HUES48 (cell line): ENCODE measurements around the gene INPP5A.

ENCODE experiments used
- H3K27ac ChIP-seq: one replicate; pipeline ENCODE4 v1.7.0; 2013; ENCODE audit warnings: low read depth, low read length, inconsistent platforms
- H3K27me3 ChIP-seq: 2 replicates; pipeline ENCODE4 v1.6.1; 2013; ENCODE audit warnings: mild to moderate bottlenecking, low read length; ENCODE audit not compliant: control insufficient read depth, insufficient read depth
- H3K36me3 ChIP-seq: 2 replicates; pipeline ENCODE4 v1.6.1; 2013; ENCODE audit warnings: low read length; ENCODE audit not compliant: control insufficient read depth, insufficient read depth
- H3K4me1 ChIP-seq: 2 replicates; pipeline ENCODE4 v1.6.1; 2013; ENCODE audit warnings: mild to moderate bottlenecking, low read length; ENCODE audit not compliant: control insufficient read depth, insufficient read depth
- H3K4me3 ChIP-seq: 2 replicates; pipeline ENCODE4 v1.5.1; 2013; ENCODE audit warnings: mild to moderate bottlenecking, low read depth, low read length
- H3K9ac ChIP-seq: 2 replicates; pipeline ENCODE4 v1.6.1; 2013; ENCODE audit warnings: mild to moderate bottlenecking, low read depth, low read length, moderate library complexity
- H3K9me3 ChIP-seq: 2 replicates; pipeline ENCODE4 v1.6.1; 2013; ENCODE audit warnings: low read length; ENCODE audit not compliant: control insufficient read depth, insufficient read depth

The INPP5A gene

DNA sequence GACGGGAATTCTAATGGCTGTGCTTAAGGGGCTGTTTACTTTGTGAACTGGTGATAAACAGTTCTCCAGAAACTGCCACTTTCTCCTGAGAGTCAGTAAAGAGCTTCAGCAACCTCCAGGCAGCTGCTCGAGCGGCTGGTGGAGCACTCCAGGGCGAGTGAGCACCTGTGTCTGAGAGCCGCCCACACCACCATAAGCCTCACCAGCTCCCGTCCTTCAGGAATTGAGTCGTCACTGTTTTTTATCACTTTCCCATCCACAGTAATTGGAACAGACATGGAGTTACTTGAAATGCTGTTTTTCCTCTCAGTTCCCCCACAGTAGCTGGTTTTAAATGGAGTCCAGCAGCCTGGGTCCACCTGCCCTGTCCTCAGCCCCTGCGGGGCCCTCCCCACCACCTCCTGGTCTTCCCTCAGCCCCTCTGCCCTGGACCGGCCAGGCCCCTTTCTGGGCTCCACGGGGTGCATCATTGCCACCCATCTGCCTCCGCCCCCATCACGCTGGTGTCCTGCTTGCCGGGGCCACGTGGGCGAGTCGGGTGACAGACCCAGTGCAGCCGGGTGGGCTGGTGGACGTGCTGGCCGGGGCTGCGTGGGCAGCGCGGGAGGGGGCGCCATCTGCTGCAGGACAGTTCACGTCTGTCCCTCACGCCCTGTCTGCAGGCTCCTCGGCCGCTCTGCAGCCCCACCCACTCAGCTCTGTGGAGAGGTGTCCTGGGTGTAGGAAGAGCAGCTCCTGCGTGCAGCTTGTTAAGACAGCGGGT lies 192.4 kb downstream of the INPP5A start:
- H3K27me3 ChIP-seq, result no peaks in the 10 kb centered on the region
- H3K9me3 ChIP-seq, result no peaks in the 10 kb centered on the region
- H3K27ac ChIP-seq, result no peak overlapping the region
- H3K9ac ChIP-seq, result no peak overlapping the region
- H3K36me3 ChIP-seq, result no peaks in the 10 kb centered on the region
- H3K4me1 ChIP-seq, result no peaks in the 10 kb centered on the region
- no peak overlapping the region for H3K4me3 ChIP-seq

DNA sequence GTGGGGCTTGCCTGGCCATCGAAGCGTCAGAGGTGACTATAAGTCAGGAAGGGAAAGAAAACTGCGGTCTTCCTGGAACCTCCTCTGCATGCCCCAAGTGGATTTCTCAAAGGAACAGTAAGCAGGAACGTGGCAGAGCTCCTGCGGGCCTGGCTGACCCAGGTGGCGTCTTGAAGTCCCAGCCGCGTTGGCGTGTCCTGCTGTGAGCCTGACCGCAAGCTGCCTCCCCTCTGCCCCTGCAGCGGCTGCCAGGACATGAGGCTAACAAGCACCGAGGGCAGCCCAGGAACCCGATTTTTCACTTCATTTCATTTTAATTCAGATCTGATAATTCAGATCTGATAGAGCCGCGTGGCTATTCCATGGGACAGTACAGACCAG lies 193.0 kb downstream of the INPP5A start:
- Histone ChIP-seq H3K27me3 (no peaks in the 10 kb centered on the region), H3K4me3 (no peak overlapping the region), H3K36me3 (no peaks in the 10 kb centered on the region), H3K9ac (no peak overlapping the region), H3K27ac (no peak overlapping the region), H3K9me3 (no peaks in the 10 kb centered on the region), H3K4me1 (no peaks in the 10 kb centered on the region)

DNA sequence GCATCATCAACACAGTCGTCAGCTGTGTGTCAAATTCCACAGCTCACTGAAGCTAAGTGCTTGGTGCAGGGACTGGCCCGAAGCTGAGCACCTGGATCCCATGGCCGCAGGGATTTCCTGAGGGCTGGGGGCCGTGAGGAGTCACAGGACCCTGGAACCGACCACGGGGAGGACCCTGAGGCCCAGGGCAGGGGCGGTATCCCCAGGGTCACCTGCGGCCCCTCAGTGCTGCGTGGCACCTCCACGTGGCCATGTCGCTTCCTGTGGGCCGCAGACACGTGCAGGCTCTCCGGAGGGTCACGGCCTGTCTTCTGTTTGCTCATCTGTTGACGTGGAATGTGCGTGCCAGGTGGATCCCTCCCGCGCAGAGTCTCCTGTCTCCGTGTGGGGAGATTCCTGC lies 194.9 kb downstream of the INPP5A start:
- Histone ChIP-seq H3K9me3 (no peaks in the 10 kb centered on the region), H3K27ac (no peak overlapping the region), H3K4me3 (no peak overlapping the region), H3K27me3 (no peaks in the 10 kb centered on the region), H3K36me3 (no peaks in the 10 kb centered on the region), H3K4me1 (no peaks in the 10 kb centered on the region), H3K9ac (no peak overlapping the region)

DNA sequence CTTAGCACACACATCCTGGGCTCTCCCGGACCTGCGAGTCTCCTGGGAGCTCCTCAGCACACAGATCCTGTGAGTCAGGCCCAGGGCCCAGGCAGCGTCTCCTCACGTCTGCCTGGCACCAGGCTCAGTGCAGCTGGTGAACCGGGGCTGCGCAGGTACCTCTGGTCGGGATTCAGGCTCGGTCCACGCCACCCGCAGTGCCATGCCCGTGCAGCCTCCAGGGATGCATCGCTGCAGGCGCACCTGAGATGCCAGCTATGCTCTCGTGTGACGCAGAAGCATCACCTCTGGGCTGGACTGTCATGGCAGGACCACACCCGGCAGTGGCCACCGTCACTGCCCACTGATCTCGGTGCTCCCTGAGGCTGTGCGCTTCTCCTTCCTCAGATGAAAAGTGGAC lies 196.3 kb downstream of the INPP5A start:
- H3K27me3 ChIP-seq, result no peaks in the 10 kb centered on the region
- H3K9ac ChIP-seq, result peak overlapping the region; percentile 5; the same call in 1 of the 2 replicates
- H3K4me1 ChIP-seq, result no peaks in the 10 kb centered on the region
- no peak overlapping the region for H3K27ac ChIP-seq
- no peaks in the 10 kb centered on the region for H3K9me3 ChIP-seq
- no peak overlapping the region for H3K4me3 ChIP-seq
- no peaks in the 10 kb centered on the region for H3K36me3 ChIP-seq

DNA sequence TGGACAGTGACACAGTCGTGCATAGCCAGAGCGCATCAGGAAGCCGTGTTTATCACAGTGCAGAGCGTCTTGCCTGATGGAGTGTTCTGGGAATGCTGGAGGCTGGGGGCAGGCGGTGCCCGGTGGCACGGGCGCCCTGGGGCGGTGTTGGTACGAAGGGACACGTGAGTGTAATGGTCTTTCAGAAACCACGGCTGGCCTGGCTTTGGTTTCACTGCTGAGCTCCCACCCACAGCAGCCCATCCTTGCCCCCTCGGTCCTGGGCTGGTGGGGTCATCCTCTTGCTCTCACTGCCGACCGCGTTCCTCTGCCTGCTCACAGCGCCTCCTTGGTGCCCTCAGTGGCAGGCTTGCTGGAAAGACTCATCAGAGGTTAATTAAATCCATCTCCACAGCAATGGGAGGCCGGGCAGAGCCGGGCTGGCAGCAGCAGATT lies 197.8 kb downstream of the INPP5A start:
- H3K27me3 ChIP-seq, result no peaks in the 10 kb centered on the region
- no peaks in the 10 kb centered on the region for H3K4me1 ChIP-seq
- no peak overlapping the region for H3K27ac ChIP-seq
- no peaks in the 10 kb centered on the region for H3K9me3 ChIP-seq
- H3K9ac ChIP-seq, result no peak overlapping the region
- no peak overlapping the region for H3K4me3 ChIP-seq
- no peaks in the 10 kb centered on the region for H3K36me3 ChIP-seq

GRCh38 chr10:132735923-132736391 lies 198.4 kb downstream of the INPP5A start:
- no peaks in the 10 kb centered on the region for H3K4me1 ChIP-seq
- H3K27me3 ChIP-seq, result no peaks in the 10 kb centered on the region
- no peaks in the 10 kb centered on the region for H3K9me3 ChIP-seq
- no peak overlapping the region for H3K4me3 ChIP-seq
- no peak overlapping the region for H3K27ac ChIP-seq
- H3K36me3 ChIP-seq, result no peaks in the 10 kb centered on the region
- no peak overlapping the region for H3K9ac ChIP-seq

- H3K4me1 ChIP-seq, result peaks cover 5% of the 10 kb centered on the region
- H3K9ac ChIP-seq, result no peak overlapping the region
Observed at GRCh38 chr10:132737390-132738048, 199.9 kb downstream of the INPP5A start.

GRCh38 chr10:132738454-132739224 lies 201.1 kb downstream of the INPP5A start:
- no peak overlapping the region for H3K9ac ChIP-seq
- H3K9me3 ChIP-seq, result no peaks in the 10 kb centered on the region
- no peaks in the 10 kb centered on the region for H3K27me3 ChIP-seq
- H3K36me3 ChIP-seq, result no peaks in the 10 kb centered on the region
- H3K27ac ChIP-seq, result no peak overlapping the region
- H3K4me3 ChIP-seq, result no peak overlapping the region
- H3K4me1 ChIP-seq, result peaks cover 10% of the 10 kb centered on the region

More at GRCh38 chr10:132737390-132738048, 199.9 kb downstream of the INPP5A start:
- H3K9me3 ChIP-seq, result no peaks in the 10 kb centered on the region
- H3K27me3 ChIP-seq, result no peaks in the 10 kb centered on the region
- no peaks in the 10 kb centered on the region for H3K36me3 ChIP-seq
- H3K27ac ChIP-seq, result no peak overlapping the region
- H3K4me3 ChIP-seq, result no peak overlapping the region

DNA sequence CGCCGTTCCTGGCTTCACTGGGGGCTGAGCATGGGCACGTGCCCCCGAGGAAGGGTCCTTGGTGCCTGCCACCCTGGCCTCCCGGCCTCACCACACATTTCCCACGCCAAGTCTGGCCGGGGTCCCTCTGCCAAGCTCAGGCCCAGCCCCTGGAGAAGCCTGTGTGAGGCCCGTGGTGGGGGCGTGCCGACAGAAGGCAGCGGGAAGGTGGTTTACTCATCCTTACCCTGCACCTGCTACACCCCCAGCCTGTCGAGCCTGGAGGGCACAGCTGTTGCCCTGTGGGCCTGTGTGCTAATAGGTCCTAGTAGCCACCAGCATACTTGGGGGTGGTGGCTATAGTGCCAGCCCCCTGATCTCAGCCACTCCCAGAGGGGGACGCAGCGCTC lies 201.6 kb downstream of the INPP5A start:
- H3K27ac ChIP-seq, result no peak overlapping the region
- no peaks in the 10 kb centered on the region for H3K9me3 ChIP-seq
- H3K27me3 ChIP-seq, result no peaks in the 10 kb centered on the region
- H3K36me3 ChIP-seq, result no peaks in the 10 kb centered on the region
- no peak overlapping the region for H3K9ac ChIP-seq
- peaks cover 10% of the 10 kb centered on the region for H3K4me1 ChIP-seq
- no peak overlapping the region for H3K4me3 ChIP-seq

- no peaks in the 10 kb centered on the region for H3K9me3 ChIP-seq
- no peaks in the 10 kb centered on the region for H3K27me3 ChIP-seq
- no peak overlapping the region for H3K9ac ChIP-seq
- H3K4me3 ChIP-seq, result no peak overlapping the region
- no peak overlapping the region for H3K27ac ChIP-seq
- H3K36me3 ChIP-seq, result no peaks in the 10 kb centered on the region
- H3K4me1 ChIP-seq, result peaks cover 10% of the 10 kb centered on the region
Observed at GRCh38 chr10:132740588-132740987, 203.0 kb downstream of the INPP5A start.
